ENCODE results near the gene SEMA3A. TPM values are rescaled to one million over a fixed set of nuclear protein-coding genes. Genes with fewer than 3 reads are reported as not detected.

Gene SEMA3A
- total and polyA plus RNA-seq, 2 of the 13 experiments (the other 11 are each of a cell fraction or from before 2014, with no cell fraction given) = 0.29 to 1.2 TPM

- TF ChIP-seq HNF1A (IDR thresholded peaks at IDR 0.05; ENCODE audit: low read depth) (no peak), HNF1A (CRISPR knock-in tag; IDR thresholded peaks at IDR 0.05; ENCODE audit: borderline replicate concordance) (peak; percentile 42; the same call in 1 of the 2 replicates), ISL2 (CRISPR knock-in tag; IDR thresholded peaks at IDR 0.05) (peak; percentile 93), HNF4A (CRISPR knock-in tag; IDR thresholded peaks at IDR 0.05) (0 out of 2 replicates have a peak, but pooled peaks have one; percentile 14), MLX (CRISPR knock-in tag; IDR thresholded peaks at IDR 0.05) (no peak), SIX1 (CRISPR knock-in tag; IDR thresholded peaks at IDR 0.05; ENCODE audit: borderline replicate concordance) (no peak), FOXA3 (CRISPR knock-in tag; IDR thresholded peaks at IDR 0.05) (peak; percentile 39; the same call in 1 of the 2 replicates), ZNF331 (CRISPR knock-in tag; IDR thresholded peaks at IDR 0.05) (no peak), RXRB (CRISPR knock-in tag; IDR thresholded peaks at IDR 0.05; ENCODE audit: borderline replicate concordance) (peak; percentile 58), ZNF580 (CRISPR knock-in tag; IDR thresholded peaks at IDR 0.05; ENCODE audit: borderline replicate concordance, low read depth) (no peak), ZBED4 (CRISPR knock-in tag; IDR thresholded peaks at IDR 0.05; ENCODE audit: borderline replicate concordance) (no peak), FOXM1 (CRISPR knock-in tag; IDR thresholded peaks at IDR 0.05) (no peak), BCL6 (CRISPR knock-in tag; IDR thresholded peaks at IDR 0.05) (peak; percentile 61), PCBP1 (IDR thresholded peaks at IDR 0.05; ENCODE audit: borderline replicate concordance, low read depth, low read length) (no peak), ZNF256 (CRISPR knock-in tag; conservative IDR thresholded peaks at IDR 0.05) (no peak), FOXA1 (IDR thresholded peaks at IDR 0.05) (no peak), FOXA1 (CRISPR knock-in tag; IDR thresholded peaks at IDR 0.05) (0 out of 2 replicates have a peak, but pooled peaks have one; percentile 22), ZNF512 (CRISPR knock-in tag; IDR thresholded peaks at IDR 0.05) (no peak), ZNF589 (CRISPR knock-in tag; conservative IDR thresholded peaks at IDR 0.05) (no peak)
Measured at GRCh38 chr7:84047085-84047484, 147.5 kb downstream of the SEMA3A start (continued).
